ENCODE measurements around the gene FCSK. TPM values are rescaled to one million over a fixed set of nuclear protein-coding genes. Genes with fewer than 3 reads are reported as not detected.

Gene FCSK
- total RNA-seq, 1 donor from 2014 or later = 9.2 TPM

DNA sequence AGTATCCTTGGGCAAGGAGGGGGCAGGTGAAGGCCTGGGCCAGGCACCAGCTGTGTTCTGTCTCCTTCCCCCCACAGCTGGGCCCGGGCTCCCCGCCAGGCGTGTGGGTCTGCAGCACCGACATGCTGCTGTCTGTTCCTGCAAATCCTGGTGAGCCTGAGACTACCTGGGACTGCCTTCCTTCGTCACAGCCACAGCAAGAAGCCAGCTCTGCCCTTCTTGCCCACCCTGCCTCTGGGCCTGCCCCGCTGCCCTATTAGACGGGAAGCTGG is 12.3 kb downstream of the FCSK start:
- DNase-seq (ENCODE audit: low spot score) = no peak
- Mint-ChIP-seq H3K36me3 (ENCODE audit: low read depth) (peaks cover 4% of the 10 kb centered on the region), H3K4me1 (ENCODE audit: low read depth) (no peaks in the 10 kb centered on the region), H3K9me3 (ENCODE audit: low read depth) (no peaks in the 10 kb centered on the region), H3K27me3 (ENCODE audit: low read depth) (no peaks in the 10 kb centered on the region), H3K4me3 (ENCODE audit: unreplicated experiment) (no peak overlapping the region), H3K27ac (ENCODE audit: unreplicated experiment) (no peak overlapping the region)
- TF ChIP-seq CTCF (IDR thresholded peaks at IDR 0.05) = no peak

DNA sequence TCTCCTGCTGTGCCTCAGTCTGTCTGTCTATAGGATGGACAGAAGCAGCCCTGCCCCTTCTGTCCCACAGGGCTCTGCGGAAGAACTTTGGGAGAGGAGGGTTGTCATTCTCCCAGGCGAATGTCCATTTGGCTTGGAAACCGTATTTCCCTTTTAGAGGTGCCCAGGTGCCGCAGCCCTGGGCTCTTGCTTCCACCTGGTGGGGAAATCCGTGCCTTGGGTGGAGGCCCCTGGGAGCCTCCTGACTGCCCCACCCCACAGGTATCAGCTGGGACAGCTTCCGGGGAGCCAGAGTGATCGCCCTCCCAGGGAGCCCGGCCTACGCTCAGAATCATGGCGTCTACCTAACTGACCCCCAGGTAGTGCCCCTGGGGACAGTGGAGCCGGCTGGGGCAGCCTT is 12.7 kb downstream of the FCSK start:
- Mint-ChIP-seq H3K27ac (ENCODE audit: unreplicated experiment) (no peak overlapping the region), H3K9me3 (ENCODE audit: low read depth) (no peaks in the 10 kb centered on the region), H3K4me1 (ENCODE audit: low read depth) (no peaks in the 10 kb centered on the region), H3K36me3 (ENCODE audit: low read depth) (peaks cover 4% of the 10 kb centered on the region), H3K27me3 (ENCODE audit: low read depth) (no peaks in the 10 kb centered on the region), H3K4me3 (ENCODE audit: unreplicated experiment) (no peak overlapping the region)
- no peak for DNase-seq (ENCODE audit: low spot score)
- peak; percentile 12 for TF ChIP-seq CTCF (IDR thresholded peaks at IDR 0.05)

DNA sequence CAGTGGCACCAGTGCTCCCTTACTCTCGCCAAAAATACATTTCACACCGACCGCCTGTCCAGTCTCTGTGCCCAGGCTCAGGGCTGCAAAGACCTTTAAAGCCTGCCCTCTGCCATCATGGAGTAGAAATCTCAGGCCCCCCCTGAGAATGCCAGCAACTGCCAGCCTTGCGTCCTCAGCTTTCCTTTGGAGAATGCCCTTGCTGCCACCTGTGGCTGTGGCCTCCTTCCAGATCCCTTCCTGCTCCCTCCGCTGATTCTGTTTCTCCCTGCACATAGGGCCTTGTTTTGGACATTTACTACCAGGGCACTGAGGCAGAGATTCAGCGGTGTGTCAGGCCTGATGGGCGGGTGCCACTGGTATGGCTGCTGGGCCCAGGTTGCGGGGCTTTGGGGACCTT is 13.2 kb downstream of the FCSK start:
- no peak for TF ChIP-seq CTCF (IDR thresholded peaks at IDR 0.05)
- Mint-ChIP-seq H3K9me3 (ENCODE audit: low read depth) (no peaks in the 10 kb centered on the region), H3K27ac (ENCODE audit: unreplicated experiment) (no peak overlapping the region), H3K4me1 (ENCODE audit: low read depth) (no peaks in the 10 kb centered on the region), H3K27me3 (ENCODE audit: low read depth) (no peaks in the 10 kb centered on the region), H3K4me3 (ENCODE audit: unreplicated experiment) (no peak overlapping the region), H3K36me3 (ENCODE audit: low read depth) (peaks cover 4% of the 10 kb centered on the region)
- no peak for DNase-seq (ENCODE audit: low spot score)

GRCh38 chr16:70468776-70469525 is 14.6 kb downstream of the FCSK start:
- H3K36me3 Mint-ChIP-seq (ENCODE audit: low read depth) = peaks cover 4% of the 10 kb centered on the region
- DNase-seq (ENCODE audit: low spot score) = no peak
- no peak overlapping the region for H3K4me3 Mint-ChIP-seq (ENCODE audit: unreplicated experiment)
- TF ChIP-seq CTCF (IDR thresholded peaks at IDR 0.05) = no peak
- H3K4me1 Mint-ChIP-seq (ENCODE audit: low read depth) = no peaks in the 10 kb centered on the region
- H3K27me3 Mint-ChIP-seq (ENCODE audit: low read depth) = no peaks in the 10 kb centered on the region
- no peaks in the 10 kb centered on the region for H3K9me3 Mint-ChIP-seq (ENCODE audit: low read depth)
- H3K27ac Mint-ChIP-seq (ENCODE audit: unreplicated experiment) = no peak overlapping the region

GRCh38 chr16:70470141-70470926 is 15.9 kb downstream of the FCSK start:
- H3K36me3 Mint-ChIP-seq (ENCODE audit: low read depth) = peaks cover 2% of the 10 kb centered on the region
- no peak for DNase-seq (ENCODE audit: low spot score)
- no peak overlapping the region for H3K4me3 Mint-ChIP-seq (ENCODE audit: unreplicated experiment)
- no peaks in the 10 kb centered on the region for H3K27me3 Mint-ChIP-seq (ENCODE audit: low read depth)
- no peak overlapping the region for H3K27ac Mint-ChIP-seq (ENCODE audit: unreplicated experiment)
- H3K4me1 Mint-ChIP-seq (ENCODE audit: low read depth) = no peaks in the 10 kb centered on the region
- no peaks in the 10 kb centered on the region for H3K9me3 Mint-ChIP-seq (ENCODE audit: low read depth)
- TF ChIP-seq CTCF (IDR thresholded peaks at IDR 0.05) = no peak

Data from chondrocyte (in vitro differentiated cells).